GM23338 (cell line): ENCODE measurements around the gene AGER. TPM values are rescaled to one million over a fixed set of nuclear protein-coding genes. Genes with fewer than 3 reads are reported as not detected.
"Not testable (repeated sequence)": the region's sequence is repeated elsewhere in the genome, so short reads cannot be mapped to it uniquely, and the experiment has no call there.

ENCODE experiments used
- ATAC-seq: fragments of 200-7000 bp; cut with Tn5 transposase; 3 replicates; pipeline ENCODE4 v1.9.1; 2020
- DNase-seq: peaks from one replicate; pipeline ENCODE4 v3.0.0-alpha.2; 2015; ENCODE audit warnings: low spot score
- H2AFZ ChIP-seq: fragments of 200-600 bp; sonication (generic); 2 replicates; pipeline ENCODE4 v1.8.0; 2016; ENCODE audit warnings: antibody characterized with exemption, mild to moderate bottlenecking, moderate library complexity
- H3F3A ChIP-seq: fragments of 200-600 bp; sonication (generic); replicated peaks from 2 replicates; pipeline ENCODE4 v1.8.0; 2017; ENCODE audit warnings: antibody characterized with exemption, mixed run types, low read depth
- H3K27ac ChIP-seq: fragments of 200-600 bp; sonication (generic); 2 replicates; pipeline ENCODE4 v1.6.1; 2016; ENCODE audit warnings: low read depth
- H3K27me3 ChIP-seq: fragments of 200-600 bp; sonication (generic); 2 replicates; pipeline ENCODE4 v1.8.0; 2016; ENCODE audit warnings: mild to moderate bottlenecking, mixed run types, moderate library complexity; ENCODE audit not compliant: insufficient read depth
- H3K36me3 ChIP-seq: fragments of 200-600 bp; sonication (generic); 2 replicates; pipeline ENCODE4 v1.8.0; 2016; ENCODE audit warnings: mild to moderate bottlenecking; ENCODE audit not compliant: insufficient read depth
- H3K4me1 ChIP-seq: fragments of 200-600 bp; sonication (generic); 2 replicates; pipeline ENCODE4 v1.8.0; 2016; ENCODE audit warnings: mild to moderate bottlenecking, moderate library complexity; ENCODE audit not compliant: insufficient read depth
- H3K4me2 ChIP-seq: fragments of 200-600 bp; sonication (generic); 2 replicates; pipeline ENCODE4 v1.7.1; 2017; ENCODE audit warnings: mixed run types
- H3K4me3 ChIP-seq: fragments of 200-600 bp; sonication (generic); 2 replicates; pipeline ENCODE4 v1.6.1; 2016; ENCODE audit warnings: mixed run types
- H3K79me2 ChIP-seq: fragments of 200-600 bp; sonication (generic); replicated peaks from 2 replicates; pipeline ENCODE4 v1.8.0; 2017; ENCODE audit warnings: mild to moderate bottlenecking; ENCODE audit not compliant: insufficient read depth
- H3K9me2 ChIP-seq: fragments of 200-600 bp; sonication (generic); 2 replicates; pipeline ENCODE4 v1.8.0; 2017; ENCODE audit not compliant: insufficient read depth
- H4K20me1 ChIP-seq: fragments of 200-600 bp; sonication (generic); replicated peaks from 2 replicates; pipeline ENCODE4 v1.8.0; 2017; ENCODE audit warnings: mild to moderate bottlenecking; ENCODE audit not compliant: insufficient read depth
- H3K27ac Mint-ChIP-seq: 2 replicates; pipeline ENCODE4 v1.8.0; 2020; ENCODE audit warnings: inconsistent platforms, mild to moderate bottlenecking, moderate library complexity, mixed read lengths
- H3K27me3 Mint-ChIP-seq: 3 replicates; pipeline ENCODE4 v1.8.0; 2022; ENCODE audit warnings: low read depth, mild to moderate bottlenecking, moderate library complexity, mixed read lengths, inconsistent platforms; ENCODE audit not compliant: insufficient read depth, poor library complexity
- H3K36me3 Mint-ChIP-seq: 3 replicates; pipeline ENCODE4 v1.8.0; 2021; ENCODE audit warnings: low read depth, mild to moderate bottlenecking, inconsistent platforms, moderate library complexity, mixed read lengths
- H3K4me1 Mint-ChIP-seq: 3 replicates; pipeline ENCODE4 v1.8.0; 2020; ENCODE audit warnings: mild to moderate bottlenecking, inconsistent platforms, mixed read lengths
- H3K4me3 Mint-ChIP-seq: 3 replicates; pipeline ENCODE4 v1.8.0; 2021; ENCODE audit warnings: moderate library complexity, mild to moderate bottlenecking, inconsistent platforms, mixed read lengths
- H3K9me3 Mint-ChIP-seq: 3 replicates; pipeline ENCODE4 v1.8.0; 2020; ENCODE audit warnings: moderate library complexity, mild to moderate bottlenecking, inconsistent platforms, mixed read lengths
- ETS1 ChIP-seq: IDR thresholded peaks from 2 replicates; pipeline ENCODE4 v1.6.1; 2016; ENCODE audit warnings: antibody characterized with exemption
- ZNF114 ChIP-seq: fragments of 250-450 bp; sonication (Bioruptor Pico); IDR thresholded peaks from 2 replicates; pipeline ENCODE4 v1.5.0; 2020; ENCODE audit warnings: mild to moderate bottlenecking, moderate library complexity
- ZNF462 ChIP-seq: fragments of 250-450 bp; sonication (Bioruptor Pico); IDR thresholded peaks from 2 replicates; pipeline ENCODE4 v1.5.0; 2020; ENCODE audit warnings: mild to moderate bottlenecking, moderate library complexity
- polyA plus RNA-seq: library from polyadenylated mRNA; unstranded; fragments of >200 nt; fragmentation: Nextera tagmentation; extraction: Ambion mirVana; gene quantifications from 2 replicates; pipeline ENCODE4 v1.2.1, GENCODE V29; 2016
- total RNA-seq: library from RNA; depleted of rRNA; stranded (reverse); fragments of >200 nt; shearing (Covaris generic); gene quantifications from 2 replicates; pipeline ENCODE4 v1.2.3, GENCODE V29; 2014

AGER gene
- total and polyA plus RNA-seq, 2 experiments from 2014 or later = 2.3 to 3.4 TPM

- peak overlapping the region; percentile 54; the same call in 1 of the 3 replicates for H3K4me3 Mint-ChIP-seq
- not testable (repeated sequence) for H4K20me1 ChIP-seq, H3K9me3 Mint-ChIP-seq, ATAC-seq, DNase-seq, H3K36me3 ChIP-seq, H3K9me2 ChIP-seq, H3K27me3 ChIP-seq, H2AFZ ChIP-seq
- peak overlapping the region; percentile 78 for H3K4me2 ChIP-seq
- peaks cover 66% of the 10 kb centered on the region for H3K4me1 Mint-ChIP-seq
- peaks cover 27% of the 10 kb centered on the region for H3K27me3 Mint-ChIP-seq
- 0 out of 2 replicates have a peak overlapping the region, but pooled peaks have one; percentile 28 for H3K27ac ChIP-seq
- peaks cover 12% of the 10 kb centered on the region for H3K79me2 ChIP-seq
- peaks cover 11% of the 10 kb centered on the region for H3K36me3 Mint-ChIP-seq
- peaks cover 61% of the 10 kb centered on the region for H3K4me1 ChIP-seq
- H3F3A ChIP-seq = peaks cover 21% of the 10 kb centered on the region
- H3K4me3 ChIP-seq = peak overlapping the region; percentile 43
- peak overlapping the region; percentile 81 for H3K27ac Mint-ChIP-seq
Observed at GRCh38 chr6:32193096-32193495, 9.0 kb upstream of the AGER start.

- H3K9me2 ChIP-seq = no peaks in the 10 kb centered on the region
- peak within 1 kb of the TSS; percentile 78 for H3K4me2 ChIP-seq
- peak within 1 kb of the TSS; percentile 43 for H3K4me3 ChIP-seq
- H3K36me3 ChIP-seq = peaks cover under 1% of the 10 kb centered on the region; the same call in 1 of the 2 replicates
- Mint-ChIP-seq H3K4me3 (peak within 1 kb of the TSS; percentile 54), H3K27ac (peak within 1 kb of the TSS; percentile 81), H3K4me1 (peaks cover 67% of the 10 kb centered on the region), H3K27me3 (peaks cover 28% of the 10 kb centered on the region), H3K9me3 (no peaks in the 10 kb centered on the region; the same call in 2 of the 3 replicates), H3K36me3 (peaks cover 14% of the 10 kb centered on the region)
- peaks cover 12% of the 10 kb centered on the region for H3K79me2 ChIP-seq
- peaks cover 59% of the 10 kb centered on the region for H3K4me1 ChIP-seq
- H3F3A ChIP-seq = peaks cover 21% of the 10 kb centered on the region
- H3K27me3 ChIP-seq = no peaks in the 10 kb centered on the region
- H3K27ac ChIP-seq = 0 out of 2 replicates have a peak within 1 kb of the TSS, but pooled peaks have one; percentile 28
- peak; percentile 85 for DNase-seq
- no peak for TF ChIP-seq ZNF114 (CRISPR knock-in tag)
- TF ChIP-seq ETS1 = 0 out of 2 replicates have a peak, but pooled peaks have one; percentile 36
- TF ChIP-seq ZNF462 (CRISPR knock-in tag) = no peak
- no peak for ATAC-seq
- H2AFZ ChIP-seq = no peak within 1 kb of the TSS
- no peaks in the 10 kb centered on the region for H4K20me1 ChIP-seq
Observed at GRCh38 chr6:32192608-32193039, 8.6 kb upstream of the AGER start, which contains the start of gene GPSM3. TSS of gene GPSM3 (minus strand) at chr6:32192643. CDS start at chr6:32192513, 130 bp downstream.
